HepG2 (cell line): ENCODE data around the gene S100P. TPM values are rescaled to one million over a fixed set of nuclear protein-coding genes. Genes with fewer than 3 reads are reported as not detected.

Experiments
- BRCA1 ChIP-seq: sonication (generic); formaldehyde crosslinking; IDR thresholded peaks from 2 replicates; pipeline ENCODE4 v1.4.0; 2020; ENCODE audit warnings: missing genetic modification reagents
- GATA4 ChIP-seq: sonication (generic); IDR thresholded peaks from 2 replicates; pipeline ENCODE4 v1.6.1; 2016; ENCODE audit warnings: antibody characterized with exemption, low read depth, borderline replicate concordance
- HMG20B ChIP-seq: conservative IDR thresholded peaks from 2 replicates; pipeline ENCODE4 v1.6.1; 2016; ENCODE audit warnings: missing genetic modification reagents, missing compliant biosample characterization
- KDM2A ChIP-seq: sonication (generic); formaldehyde crosslinking; IDR thresholded peaks from 2 replicates; pipeline ENCODE4 v1.4.0; 2020; ENCODE audit warnings: low read depth, missing genetic modification reagents, borderline replicate concordance
- KDM6A ChIP-seq: IDR thresholded peaks from 2 replicates; pipeline ENCODE4 v1.6.1; 2016; ENCODE audit warnings: low read depth
- NFKB2 ChIP-seq: sonication (generic); formaldehyde crosslinking; IDR thresholded peaks from 2 replicates; pipeline ENCODE4 v1.4.0; 2020; ENCODE audit warnings: missing genetic modification reagents, borderline replicate concordance
- RELA ChIP-seq: sonication (generic); formaldehyde crosslinking; IDR thresholded peaks from 2 replicates; pipeline ENCODE4 v1.4.0; 2020; ENCODE audit warnings: missing genetic modification reagents
- SP4 ChIP-seq: sonication (generic); formaldehyde crosslinking; IDR thresholded peaks from 2 replicates; pipeline ENCODE4 v1.8.1; 2023; ENCODE audit warnings: mild to moderate bottlenecking, missing genetic modification reagents
- SRF ChIP-seq: IDR thresholded peaks from 2 replicates; pipeline ENCODE4 v1.6.1; 2011; ENCODE audit warnings: mild to moderate bottlenecking, low read depth, low read length, moderate library complexity
- TBL1XR1 ChIP-seq: fragments of 150-350 bp; IDR thresholded peaks from 2 replicates; pipeline ENCODE4 v1.6.1; 2014; ENCODE audit warnings: borderline replicate concordance, low read length; ENCODE audit not compliant: partially characterized antibody
- XBP1 ChIP-seq: sonication (generic); formaldehyde crosslinking; IDR thresholded peaks from 2 replicates; pipeline ENCODE4 v1.5.0; 2020; ENCODE audit warnings: missing genetic modification reagents
- ZBTB21 ChIP-seq: sonication (generic); formaldehyde crosslinking; IDR thresholded peaks from 2 replicates; pipeline ENCODE4 v1.4.0; 2020; ENCODE audit warnings: missing genetic modification reagents
- ZFP90 ChIP-seq: sonication (generic); formaldehyde crosslinking; IDR thresholded peaks from 2 replicates; pipeline ENCODE4 v1.8.0; 2022; ENCODE audit warnings: missing genetic modification reagents, mild to moderate bottlenecking, inconsistent platforms, borderline replicate concordance
- ZIK1 ChIP-seq: sonication (generic); formaldehyde crosslinking; IDR thresholded peaks from 2 replicates; pipeline ENCODE4 v1.5.0; 2020; ENCODE audit warnings: mild to moderate bottlenecking, low read depth, missing genetic modification reagents, borderline replicate concordance
- ZNF33A ChIP-seq: sonication (generic); formaldehyde crosslinking; IDR thresholded peaks from 2 replicates; pipeline ENCODE4 v1.5.1; 2020; ENCODE audit warnings: missing genetic modification reagents, mild to moderate bottlenecking, moderate library complexity, borderline replicate concordance
- ZNF552 ChIP-seq: sonication (generic); formaldehyde crosslinking; IDR thresholded peaks from 2 replicates; pipeline ENCODE4 v1.9.0; 2022; ENCODE audit warnings: missing genetic modification reagents, mild to moderate bottlenecking, borderline replicate concordance
- ZNF878 ChIP-seq: sonication (generic); formaldehyde crosslinking; IDR thresholded peaks from 2 replicates; pipeline ENCODE4 v1.8.1; 2023; ENCODE audit warnings: mild to moderate bottlenecking, missing genetic modification reagents, moderate library complexity
- polyA plus RNA-seq, 8 experiments: library from polyadenylated mRNA; depleted of rRNA in 3 of 8; stranded (reverse) in 7 of 8; unstranded in 1 of 8; fragments of >200 nt; fragmentation: Illumina TruSeq in 4 of 8; extraction: Trizol in 4 of 8; gene quantifications; 2 replicates each; pipeline versions ENCODE4 v1.2.1 to v1.2.3, GENCODE V29; 2011 to 2016; ENCODE audit warnings: low read depth in 4 of 8, missing spikeins in 1 of 8, mixed read lengths in 1 of 8; ENCODE audit not compliant: insufficient read depth in 1 of 8
- total RNA-seq, 5 experiments: library from RNA; depleted of rRNA; stranded (reverse); fragments of >200 nt; fragmentation: Illumina TruSeq; extraction: Trizol; gene quantifications; 2 replicates each; pipeline ENCODE4 v1.2.3, GENCODE V29; 2016; ENCODE audit warnings: low read depth in 1 of 5
- TF ChIP-seq, protein P1 (sequence below): sonication (generic); formaldehyde crosslinking; IDR thresholded peaks from 2 replicates; pipeline ENCODE4 v1.5.1; 2020; ENCODE audit warnings: missing genetic modification reagents, mild to moderate bottlenecking, borderline replicate concordance
- TF ChIP-seq, protein P2 (sequence below), 2 experiments: sonication (generic) in 1 of 2; formaldehyde crosslinking in 1 of 2; IDR thresholded peaks; 2 replicates each; pipeline versions ENCODE4 v1.4.0 to v1.6.1; 2016 to 2020; ENCODE audit warnings: borderline replicate concordance in 1 of 2, low read depth in 1 of 2, mild to moderate bottlenecking in 1 of 2, missing genetic modification reagents in 1 of 2
- TF ChIP-seq, protein P3 (sequence below): sonication (generic); formaldehyde crosslinking; IDR thresholded peaks from 2 replicates; pipeline ENCODE4 v1.8.0; 2022; ENCODE audit warnings: low read depth, missing genetic modification reagents

S100P gene
- total and polyA plus RNA-seq, 2 of the 13 experiments (the other 11 are each of a cell fraction or from before 2014, with no cell fraction given) = 278 to 1,649 TPM

- TF ChIP-seq BRCA1 (CRISPR knock-in tag) = no peak; the same call in 1 of the 2 replicates
- TF ChIP-seq ZNF878 = no peak; the same call in 1 of the 2 replicates
- peak; percentile 69; the same call in 1 of the 2 replicates for TF ChIP-seq RELA
- TF ChIP-seq SRF = no peak
- TF ChIP-seq GATA4 = no peak
- TF ChIP-seq, protein P1, sequence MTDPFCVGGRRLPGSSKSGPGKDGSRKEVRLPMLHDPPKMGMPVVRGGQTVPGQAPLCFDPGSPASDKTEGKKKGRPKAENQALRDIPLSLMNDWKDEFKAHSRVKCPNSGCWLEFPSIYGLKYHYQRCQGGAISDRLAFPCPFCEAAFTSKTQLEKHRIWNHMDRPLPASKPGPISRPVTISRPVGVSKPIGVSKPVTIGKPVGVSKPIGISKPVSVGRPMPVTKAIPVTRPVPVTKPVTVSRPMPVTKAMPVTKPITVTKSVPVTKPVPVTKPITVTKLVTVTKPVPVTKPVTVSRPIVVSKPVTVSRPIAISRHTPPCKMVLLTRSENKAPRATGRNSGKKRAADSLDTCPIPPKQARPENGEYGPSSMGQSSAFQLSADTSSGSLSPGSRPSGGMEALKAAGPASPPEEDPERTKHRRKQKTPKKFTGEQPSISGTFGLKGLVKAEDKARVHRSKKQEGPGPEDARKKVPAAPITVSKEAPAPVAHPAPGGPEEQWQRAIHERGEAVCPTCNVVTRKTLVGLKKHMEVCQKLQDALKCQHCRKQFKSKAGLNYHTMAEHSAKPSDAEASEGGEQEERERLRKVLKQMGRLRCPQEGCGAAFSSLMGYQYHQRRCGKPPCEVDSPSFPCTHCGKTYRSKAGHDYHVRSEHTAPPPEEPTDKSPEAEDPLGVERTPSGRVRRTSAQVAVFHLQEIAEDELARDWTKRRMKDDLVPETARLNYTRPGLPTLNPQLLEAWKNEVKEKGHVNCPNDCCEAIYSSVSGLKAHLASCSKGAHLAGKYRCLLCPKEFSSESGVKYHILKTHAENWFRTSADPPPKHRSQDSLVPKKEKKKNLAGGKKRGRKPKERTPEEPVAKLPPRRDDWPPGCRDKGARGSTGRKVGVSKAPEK (CRISPR knock-in tag) = no peak
- peak; percentile 78; the same call in 1 of the 2 replicates for TF ChIP-seq ZIK1
- no peak for TF ChIP-seq ZBTB21 (CRISPR knock-in tag)
- TF ChIP-seq NFKB2 = peak; percentile 68
- TF ChIP-seq, protein P2, sequence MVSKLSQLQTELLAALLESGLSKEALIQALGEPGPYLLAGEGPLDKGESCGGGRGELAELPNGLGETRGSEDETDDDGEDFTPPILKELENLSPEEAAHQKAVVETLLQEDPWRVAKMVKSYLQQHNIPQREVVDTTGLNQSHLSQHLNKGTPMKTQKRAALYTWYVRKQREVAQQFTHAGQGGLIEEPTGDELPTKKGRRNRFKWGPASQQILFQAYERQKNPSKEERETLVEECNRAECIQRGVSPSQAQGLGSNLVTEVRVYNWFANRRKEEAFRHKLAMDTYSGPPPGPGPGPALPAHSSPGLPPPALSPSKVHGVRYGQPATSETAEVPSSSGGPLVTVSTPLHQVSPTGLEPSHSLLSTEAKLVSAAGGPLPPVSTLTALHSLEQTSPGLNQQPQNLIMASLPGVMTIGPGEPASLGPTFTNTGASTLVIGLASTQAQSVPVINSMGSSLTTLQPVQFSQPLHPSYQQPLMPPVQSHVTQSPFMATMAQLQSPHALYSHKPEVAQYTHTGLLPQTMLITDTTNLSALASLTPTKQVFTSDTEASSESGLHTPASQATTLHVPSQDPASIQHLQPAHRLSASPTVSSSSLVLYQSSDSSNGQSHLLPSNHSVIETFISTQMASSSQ (IDR thresholded peaks at IDR 0.05; ENCODE audit: low read depth) = no peak
- TF ChIP-seq, protein P2 (CRISPR knock-in tag; IDR thresholded peaks at IDR 0.05; ENCODE audit: borderline replicate concordance) = 0 out of 2 replicates have a peak, but pooled peaks have one; percentile 41
- TF ChIP-seq ZNF33A (CRISPR knock-in tag) = peak; percentile 65; the same call in 1 of the 2 replicates
- TF ChIP-seq XBP1 (CRISPR knock-in tag) = no peak
- peak; percentile 69 for TF ChIP-seq KDM2A (CRISPR knock-in tag)
- peak; percentile 89; the same call in 1 of the 2 replicates for TF ChIP-seq ZNF552
- peak; percentile 86; the same call in 1 of the 2 replicates for TF ChIP-seq ZFP90
- TF ChIP-seq HMG20B (CRISPR knock-in tag) = 0 out of 2 replicates have a peak, but pooled peaks have one; percentile 43
- no peak for TF ChIP-seq TBL1XR1
- peak; percentile 72; the same call in 1 of the 2 replicates for TF ChIP-seq SP4 (CRISPR knock-in tag)
- TF ChIP-seq, protein P3, sequence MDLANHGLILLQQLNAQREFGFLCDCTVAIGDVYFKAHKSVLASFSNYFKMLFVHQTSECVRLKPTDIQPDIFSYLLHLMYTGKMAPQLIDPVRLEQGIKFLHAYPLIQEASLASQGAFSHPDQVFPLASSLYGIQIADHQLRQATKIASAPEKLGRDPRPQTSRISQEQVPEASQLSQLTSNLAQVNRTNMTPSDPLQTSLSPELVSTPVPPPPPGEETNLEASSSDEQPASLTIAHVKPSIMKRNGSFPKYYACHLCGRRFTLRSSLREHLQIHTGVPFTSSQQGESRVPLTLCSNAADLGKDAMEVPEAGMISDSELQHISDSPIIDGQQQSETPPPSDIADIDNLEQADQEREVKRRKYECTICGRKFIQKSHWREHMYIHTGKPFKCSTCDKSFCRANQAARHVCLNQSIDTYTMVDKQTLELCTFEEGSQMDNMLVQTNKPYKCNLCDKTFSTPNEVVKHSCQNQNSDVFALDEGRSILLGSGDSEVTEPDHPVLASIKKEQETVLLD = peak; percentile 86
- TF ChIP-seq KDM6A = no peak
Observed at GRCh38 chr4:6673660-6674499, 19.8 kb upstream of the S100P start (continued).
